BLaER1 (cell line): ENCODE data around the gene KRTAP10-9.
"Not testable (repeated sequence)": the region's sequence is repeated elsewhere in the genome, so short reads cannot be mapped to it uniquely, and the experiment has no call there.

Experiments used
- H3K27ac ChIP-seq: shearing (Covaris generic); formaldehyde crosslinking; 2 replicates; pipeline ENCODE4 v1.8.1; 2022
- H3K27me3 ChIP-seq: shearing (Covaris generic); formaldehyde crosslinking; 2 replicates; pipeline ENCODE4 v1.8.1; 2022
- H3K36me3 ChIP-seq: shearing (Covaris generic); formaldehyde crosslinking; 2 replicates; pipeline ENCODE4 v1.8.1; 2022
- H3K4me1 ChIP-seq: shearing (Covaris generic); formaldehyde crosslinking; 2 replicates; pipeline ENCODE4 v1.8.1; 2022
- H3K4me2 ChIP-seq: shearing (Covaris generic); formaldehyde crosslinking; 2 replicates; pipeline ENCODE4 v1.8.1; 2022
- H3K4me3 ChIP-seq: shearing (Covaris generic); formaldehyde crosslinking; 2 replicates; pipeline ENCODE4 v1.8.1; 2022
- H3K9ac ChIP-seq: shearing (Covaris generic); formaldehyde crosslinking; 2 replicates; pipeline ENCODE4 v1.8.1; 2022
- H3K9me3 ChIP-seq: shearing (Covaris generic); formaldehyde crosslinking; 2 replicates; pipeline ENCODE4 v1.8.1; 2022
- H4K20me1 ChIP-seq: shearing (Covaris generic); formaldehyde crosslinking; 2 replicates; pipeline ENCODE4 v1.8.1; 2022
- Cebpa-rat ChIP-seq: shearing (Covaris generic); IDR thresholded peaks from 2 replicates; pipeline ENCODE4 v1.8.1; 2022

The KRTAP10-9 gene

GRCh38 chr21:44650973-44651675, 24.2 kb downstream of the KRTAP10-9 start:
- Histone ChIP-seq H4K20me1 (no peaks in the 10 kb centered on the region), H3K36me3 (no peaks in the 10 kb centered on the region; the same call in 1 of the 2 replicates), H3K4me1 (peaks cover 66% of the 10 kb centered on the region), H3K27me3 (no peaks in the 10 kb centered on the region), H3K4me2 (peak overlapping the region; percentile 41), H3K9ac (no peak overlapping the region), H3K9me3 (peaks cover 61% of the 10 kb centered on the region), H3K4me3 (no peak overlapping the region), H3K27ac (peak overlapping the region; percentile 58)
- no peak for TF ChIP-seq Cebpa-rat

GRCh38 chr21:44653123-44653522, 26.2 kb downstream of the KRTAP10-9 start:
- peak overlapping the region; percentile 65 for H3K27ac ChIP-seq
- H3K4me2 ChIP-seq: peak overlapping the region; percentile 47
- no peaks in the 10 kb centered on the region; the same call in 1 of the 2 replicates for H3K36me3 ChIP-seq
- H3K27me3 ChIP-seq: no peaks in the 10 kb centered on the region
- H3K4me1 ChIP-seq: peaks cover 72% of the 10 kb centered on the region
- no peak overlapping the region for H3K9ac ChIP-seq
- H3K4me3 ChIP-seq: no peak overlapping the region
- H4K20me1 ChIP-seq: no peaks in the 10 kb centered on the region
- H3K9me3 ChIP-seq: peaks cover 75% of the 10 kb centered on the region
- TF ChIP-seq Cebpa-rat: no peak

GRCh38 chr21:44653656-44654575, 27.0 kb downstream of the KRTAP10-9 start:
- Histone ChIP-seq H3K9me3 (peaks cover 77% of the 10 kb centered on the region), H3K4me2 (peak overlapping the region; percentile 47), H3K9ac (no peak overlapping the region; the same call in 1 of the 2 replicates), H3K36me3 (no peaks in the 10 kb centered on the region; the same call in 1 of the 2 replicates), H4K20me1 (no peaks in the 10 kb centered on the region), H3K27ac (peak overlapping the region; percentile 65), H3K27me3 (no peaks in the 10 kb centered on the region), H3K4me1 (peaks cover 74% of the 10 kb centered on the region), H3K4me3 (no peak overlapping the region)
- no peak for TF ChIP-seq Cebpa-rat

- no peak for TF ChIP-seq Cebpa-rat
- Histone ChIP-seq H3K4me2 (peak within 1 kb of the TSS; percentile 47), H3K4me3 (no peak within 1 kb of the TSS), H3K27ac (peak within 1 kb of the TSS; percentile 65), H4K20me1 (no peaks in the 10 kb centered on the region), H3K4me1 (peaks cover 74% of the 10 kb centered on the region), H3K9ac (no peak within 1 kb of the TSS; the same call in 1 of the 2 replicates), H3K36me3 (no peaks in the 10 kb centered on the region; the same call in 1 of the 2 replicates), H3K27me3 (no peaks in the 10 kb centered on the region), H3K9me3 (peaks cover 77% of the 10 kb centered on the region)
Measured at GRCh38 chr21:44654576-44655175, 27.8 kb downstream of the KRTAP10-9 start, which contains the start of gene KRTAP12-4. KRTAP12-4 (minus strand) TSS chr21:44654659; CDS start chr21:44654614, 45 bp downstream.

- H3K4me2 ChIP-seq: peak overlapping the region; percentile 74
- H3K9me3 ChIP-seq: peaks cover 59% of the 10 kb centered on the region
- H3K27ac ChIP-seq: 0 out of 2 replicates have a peak overlapping the region, but pooled peaks have one; percentile 21
- TF ChIP-seq Cebpa-rat: no peak
- H3K9ac ChIP-seq: no peak overlapping the region
- H3K27me3 ChIP-seq: no peaks in the 10 kb centered on the region
- no peaks in the 10 kb centered on the region; the same call in 1 of the 2 replicates for H3K36me3 ChIP-seq
- no peaks in the 10 kb centered on the region for H4K20me1 ChIP-seq
- peaks cover 61% of the 10 kb centered on the region for H3K4me1 ChIP-seq
- H3K4me3 ChIP-seq: peak overlapping the region; percentile 31
Measured at GRCh38 chr21:44656868-44657267, 30.0 kb downstream of the KRTAP10-9 start.

- H4K20me1 ChIP-seq: no peaks in the 10 kb centered on the region
- no peak within 1 kb of the TSS for H3K9ac ChIP-seq
- H3K27ac ChIP-seq: peak within 1 kb of the TSS; percentile 21
- no peak for TF ChIP-seq Cebpa-rat
- H3K36me3 ChIP-seq: no peaks in the 10 kb centered on the region; the same call in 1 of the 2 replicates
- H3K27me3 ChIP-seq: no peaks in the 10 kb centered on the region
- peaks cover 51% of the 10 kb centered on the region for H3K4me1 ChIP-seq
- peaks cover 49% of the 10 kb centered on the region for H3K9me3 ChIP-seq
- H3K4me2 ChIP-seq: peak within 1 kb of the TSS; percentile 74
- peak within 1 kb of the TSS; percentile 31 for H3K4me3 ChIP-seq
Measured at GRCh38 chr21:44657635-44658540, 31.0 kb downstream of the KRTAP10-9 start, which contains the start of gene KRTAP12-3. KRTAP12-3 (plus strand) TSS chr21:44657932; CDS start chr21:44657980, 48 bp downstream.

GRCh38 chr21:44658541-44658910, 31.6 kb downstream of the KRTAP10-9 start:
- Histone ChIP-seq H3K27ac (peak overlapping the region; percentile 14; the same call in 1 of the 2 replicates), H3K4me3 (no peak overlapping the region), H3K27me3 (no peaks in the 10 kb centered on the region), H4K20me1 (no peaks in the 10 kb centered on the region), H3K4me1 (peaks cover 45% of the 10 kb centered on the region), H3K4me2 (peak overlapping the region; percentile 74), H3K9ac (no peak overlapping the region), H3K36me3 (no peaks in the 10 kb centered on the region; the same call in 1 of the 2 replicates), H3K9me3 (peaks cover 43% of the 10 kb centered on the region)
- TF ChIP-seq Cebpa-rat: 0 out of 2 replicates have a peak, but pooled peaks have one; percentile 16

- TF ChIP-seq Cebpa-rat: no peak
Measured at GRCh38 chr21:44658913-44659595, 32.2 kb downstream of the KRTAP10-9 start.

GRCh38 chr21:44661567-44661966, 34.7 kb downstream of the KRTAP10-9 start:
- not testable (repeated sequence) for H4K20me1 ChIP-seq, H3K4me2 ChIP-seq, H3K27me3 ChIP-seq, H3K9ac ChIP-seq, H3K36me3 ChIP-seq, H3K4me3 ChIP-seq, H3K27ac ChIP-seq
- Histone ChIP-seq H3K9me3 (peaks cover 18% of the 10 kb centered on the region), H3K4me1 (peaks cover 30% of the 10 kb centered on the region)

More at GRCh38 chr21:44658913-44659595, 32.2 kb downstream of the KRTAP10-9 start:
- no peaks in the 10 kb centered on the region; the same call in 1 of the 2 replicates for H3K36me3 ChIP-seq
- H3K4me1 ChIP-seq: peaks cover 40% of the 10 kb centered on the region
- H4K20me1 ChIP-seq: no peaks in the 10 kb centered on the region
- no peak overlapping the region for H3K4me3 ChIP-seq
- H3K4me2 ChIP-seq: peak overlapping the region; percentile 74
- no peak overlapping the region for H3K9ac ChIP-seq
- H3K27ac ChIP-seq: peak overlapping the region; percentile 14; the same call in 1 of the 2 replicates
- H3K9me3 ChIP-seq: peaks cover 41% of the 10 kb centered on the region
- H3K27me3 ChIP-seq: no peaks in the 10 kb centered on the region
